HS-5 (cell line): ENCODE results near the gene FGF3.
"Not testable (repeated sequence)": the region's sequence is repeated elsewhere in the genome, so short reads cannot be mapped to it uniquely, and the experiment has no call there.

ENCODE experiments used
- DNase-seq: peaks from one replicate; pipeline ENCODE4 v3.0.0-alpha.2; 2012; ENCODE audit warnings: low read depth

FGF3 gene

GRCh38 chr11:69770540-69770939 lies 48.7 kb downstream of the FGF3 start:
- DNase-seq = no peak

DNA sequence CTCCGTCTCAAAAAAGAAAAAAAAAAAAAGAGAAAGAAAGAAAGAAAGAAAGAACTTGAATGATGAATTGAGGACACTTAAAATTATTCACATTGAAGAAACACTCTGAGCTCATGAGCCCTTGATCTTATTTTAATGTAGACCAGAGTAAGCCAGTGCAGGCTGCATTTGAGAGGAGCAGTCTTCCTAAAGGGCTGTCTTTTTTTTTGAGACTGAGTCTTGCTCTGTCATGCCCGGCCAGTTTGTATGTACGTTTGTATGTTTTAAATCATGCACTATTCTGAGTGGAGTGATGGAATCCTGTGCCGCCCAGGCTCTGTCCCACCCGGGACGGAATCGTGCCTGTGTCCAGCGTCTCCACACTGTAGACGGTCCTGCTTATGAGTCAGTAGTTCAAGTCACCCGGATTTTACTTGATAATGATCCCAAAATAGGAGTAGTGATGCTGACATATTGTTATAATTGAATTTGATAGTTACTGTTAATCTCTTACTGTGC lies 53.7 kb downstream of the FGF3 start:
- no peak for DNase-seq

- not testable (repeated sequence) for DNase-seq
Observed at GRCh38 chr11:69764918-69765317, 54.3 kb downstream of the FGF3 start.

DNA sequence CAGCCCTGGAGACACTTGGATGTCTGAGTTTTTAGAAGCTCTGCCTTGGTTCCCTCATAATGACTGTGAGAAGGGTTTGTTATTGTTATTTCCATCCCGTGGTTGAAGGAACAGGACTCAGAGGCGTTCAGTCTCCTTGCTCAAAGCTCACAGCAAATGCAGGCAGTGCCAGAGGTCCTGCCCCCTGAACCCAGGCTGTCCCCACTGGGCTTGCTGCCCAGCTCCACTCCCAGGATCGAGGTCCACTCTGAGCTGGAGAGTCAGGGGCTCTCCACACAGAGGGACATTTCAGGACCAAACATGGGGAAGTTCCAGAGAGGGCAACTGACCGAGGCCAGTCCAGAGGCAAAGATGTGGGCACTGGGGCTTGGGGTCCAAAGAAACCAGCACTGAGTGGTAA lies 58.9 kb downstream of the FGF3 start:
- no peak for DNase-seq
